NT2/D1 (cell line): ENCODE data around the gene ABR.

Experiments used
- SUZ12 ChIP-seq: IDR thresholded peaks from 2 replicates; pipeline ENCODE4 v1.6.1; 2011; ENCODE audit not compliant: insufficient read length, insufficient read depth; ENCODE audit errors: extremely low read depth
- YY1 ChIP-seq: IDR thresholded peaks from 2 replicates; pipeline ENCODE4 v1.6.1; 2011; ENCODE audit not compliant: insufficient read length, insufficient read depth
- ZNF274 ChIP-seq: IDR thresholded peaks from 2 replicates; pipeline ENCODE4 v1.6.1; 2011; ENCODE audit warnings: mild to moderate bottlenecking, low read depth, low read length

DNA sequence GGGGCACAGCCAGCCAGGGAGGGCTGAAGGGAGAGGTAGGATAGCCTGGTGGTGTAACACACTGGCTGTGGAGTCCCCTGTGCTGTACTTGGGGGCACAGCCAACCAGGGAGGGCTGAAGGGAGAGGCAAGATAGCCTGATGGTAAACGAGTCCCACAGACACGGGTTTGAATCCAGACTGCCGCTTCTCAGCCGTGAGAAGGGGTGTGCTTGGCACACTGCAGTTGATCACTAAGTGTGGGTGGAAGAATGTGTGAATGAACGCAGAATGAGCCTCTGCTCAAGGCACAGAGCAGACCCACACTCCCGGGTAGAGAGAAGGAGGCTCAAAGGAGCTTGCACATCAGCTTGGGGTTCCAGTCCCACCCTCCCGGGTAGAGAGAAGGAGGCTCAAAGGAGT is 111.4 kb downstream of the ABR start:
- TF ChIP-seq ZNF274 (no peak), SUZ12 (no peak), YY1 (no peak)
